RWPE1 (cell line): ENCODE results near the gene CLEC10A.
"Not testable (repeated sequence)": the region's sequence is repeated elsewhere in the genome, so short reads cannot be mapped to it uniquely, and the experiment has no call there.

ENCODE experiments used
- CTCF ChIA-PET: fragments of 350-600 bp; sonication (Branson Sonifier 250); formaldehyde crosslinking; extraction: SDS; loops from one replicate; lab custom pipeline; 2021; lab: Yijun Ruan, JAX
- POLR2A ChIA-PET: fragments of 400-600 bp; formaldehyde crosslinking; extraction: SDS; loops from one replicate; lab custom pipeline; 2020; ENCODE audit warnings: antibody characterized with exemption; ENCODE audit not compliant: low non-redundant PET; lab: Yijun Ruan, JAX
- DNase-seq: peaks from one replicate; pipeline ENCODE4 v3.0.0; 2012; ENCODE audit warnings: low spot score
- H3K27ac ChIP-seq: fragments of 450-650 bp; 2 replicates; pipeline ENCODE4 v1.5.1; 2017
- TF ChIP-seq, protein P1 (sequence below): fragments of 450-650 bp; conservative IDR thresholded peaks from 2 replicates; pipeline ENCODE4 v1.5.1; 2017; ENCODE audit warnings: low read depth, mild to moderate bottlenecking

CLEC10A gene

GRCh38 chr17:7098802-7099459 lies 18.9 kb upstream of the CLEC10A start:
- H3K27ac ChIP-seq, result no peak overlapping the region
- no peak for DNase-seq
- CTCF ChIA-PET, result no interaction called here
- TF ChIP-seq, protein P1, sequence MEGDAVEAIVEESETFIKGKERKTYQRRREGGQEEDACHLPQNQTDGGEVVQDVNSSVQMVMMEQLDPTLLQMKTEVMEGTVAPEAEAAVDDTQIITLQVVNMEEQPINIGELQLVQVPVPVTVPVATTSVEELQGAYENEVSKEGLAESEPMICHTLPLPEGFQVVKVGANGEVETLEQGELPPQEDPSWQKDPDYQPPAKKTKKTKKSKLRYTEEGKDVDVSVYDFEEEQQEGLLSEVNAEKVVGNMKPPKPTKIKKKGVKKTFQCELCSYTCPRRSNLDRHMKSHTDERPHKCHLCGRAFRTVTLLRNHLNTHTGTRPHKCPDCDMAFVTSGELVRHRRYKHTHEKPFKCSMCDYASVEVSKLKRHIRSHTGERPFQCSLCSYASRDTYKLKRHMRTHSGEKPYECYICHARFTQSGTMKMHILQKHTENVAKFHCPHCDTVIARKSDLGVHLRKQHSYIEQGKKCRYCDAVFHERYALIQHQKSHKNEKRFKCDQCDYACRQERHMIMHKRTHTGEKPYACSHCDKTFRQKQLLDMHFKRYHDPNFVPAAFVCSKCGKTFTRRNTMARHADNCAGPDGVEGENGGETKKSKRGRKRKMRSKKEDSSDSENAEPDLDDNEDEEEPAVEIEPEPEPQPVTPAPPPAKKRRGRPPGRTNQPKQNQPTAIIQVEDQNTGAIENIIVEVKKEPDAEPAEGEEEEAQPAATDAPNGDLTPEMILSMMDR, result no peak
- POLR2A ChIA-PET, result no interaction called here

GRCh38 chr17:7097940-7098339 lies 17.9 kb upstream of the CLEC10A start:
- CTCF ChIA-PET, result interaction anchor here (1.2 kb wide), 1 partner anchor 39 kb away, joined by 6 read pairs; no protein-coding TSS in a partner anchor
- POLR2A ChIA-PET, result no interaction called here
- H3K27ac ChIP-seq, result no peak overlapping the region
- DNase-seq, result no peak
- TF ChIP-seq, protein P1, result no peak

GRCh38 chr17:7095625-7096024 lies 15.6 kb upstream of the CLEC10A start:
- TF ChIP-seq, protein P1, result no peak
- DNase-seq, result no peak
- POLR2A ChIA-PET, result no interaction called here
- CTCF ChIA-PET, result interaction anchor here (0.7 kb wide), 1 partner anchor 56 kb away, joined by 3 read pairs; no protein-coding TSS in a partner anchor
- H3K27ac ChIP-seq, result no peak overlapping the region

GRCh38 chr17:7094652-7095019 lies 14.6 kb upstream of the CLEC10A start:
- ChIA-PET POLR2A (no interaction called here), CTCF (no interaction called here)
- H3K27ac ChIP-seq, result no peak overlapping the region
- no peak for DNase-seq
- TF ChIP-seq, protein P1, result no peak

DNA sequence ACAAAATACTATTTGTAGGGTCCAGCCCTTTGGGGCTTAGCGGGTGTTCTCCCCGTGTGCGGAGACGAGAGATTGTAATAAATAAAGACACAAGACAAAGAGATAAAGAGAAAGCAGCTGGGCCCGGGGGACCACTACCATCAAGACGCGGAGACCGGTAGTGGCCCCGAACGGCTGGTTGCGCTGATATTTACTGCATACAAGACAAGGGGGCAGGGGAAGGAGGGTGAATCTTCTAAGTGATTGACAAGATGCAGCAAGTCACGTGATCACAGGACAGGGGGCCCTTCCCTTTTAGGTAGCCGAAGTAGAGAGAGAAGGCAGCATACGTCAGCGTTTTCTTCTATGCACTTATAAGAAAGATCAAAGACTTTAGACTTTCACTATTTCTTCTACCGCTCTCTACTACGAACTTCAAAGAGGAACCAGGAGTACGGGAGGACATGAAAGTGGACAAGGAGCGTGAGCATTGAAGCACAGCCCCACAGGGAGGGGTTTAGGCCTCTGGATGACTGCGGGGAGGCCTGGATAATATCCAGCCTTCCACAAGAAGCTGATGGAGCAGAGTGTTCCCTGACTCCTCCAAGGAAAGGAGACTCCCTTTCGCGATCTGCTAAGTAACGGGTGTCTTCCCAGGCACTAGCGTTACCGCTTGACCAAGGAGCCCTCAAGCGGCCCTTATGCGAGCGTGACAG lies 11.4 kb upstream of the CLEC10A start:
- DNase-seq, CTCF ChIA-PET, POLR2A ChIA-PET, H3K27ac ChIP-seq: not testable (repeated sequence)

GRCh38 chr17:7089570-7089969 lies 9.5 kb upstream of the CLEC10A start:
- POLR2A ChIA-PET, result not testable (repeated sequence)

DNA sequence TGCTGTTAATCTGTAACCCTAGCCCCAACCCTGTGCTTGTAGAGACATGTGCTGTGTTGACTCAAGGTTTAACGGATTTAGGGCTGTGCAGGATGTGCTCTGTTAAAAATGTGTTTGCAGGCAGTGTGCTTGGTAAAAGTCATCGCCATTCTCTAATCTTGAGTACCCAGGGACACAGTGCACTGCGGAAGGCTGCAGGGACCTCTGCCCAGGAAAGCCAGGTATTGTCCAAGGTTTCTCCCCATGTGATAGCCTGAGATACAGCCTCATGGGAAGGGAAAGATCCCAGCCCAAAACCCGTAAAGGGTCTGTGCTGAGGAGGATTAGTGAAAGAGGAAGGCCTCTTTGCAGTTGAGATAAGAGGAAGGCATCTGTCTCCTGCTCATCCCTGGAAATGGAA lies 8.4 kb upstream of the CLEC10A start:
- POLR2A ChIA-PET, DNase-seq: not testable (repeated sequence)
- CTCF ChIA-PET, result interaction anchor here (0.7 kb wide), 1 partner anchor 36 kb away, joined by 3 read pairs; no protein-coding TSS in a partner anchor
- peak overlapping the region; percentile 70 for H3K27ac ChIP-seq

More at GRCh38 chr17:7089570-7089969, 9.5 kb upstream of the CLEC10A start:
- H3K27ac ChIP-seq, result peak overlapping the region; percentile 70; the same call in 1 of the 2 replicates
- CTCF ChIA-PET, DNase-seq: not testable (repeated sequence)

- no peak overlapping the region for H3K27ac ChIP-seq
- CTCF ChIA-PET, result no interaction called here
- DNase-seq, result no peak
- TF ChIP-seq, protein P1, result no peak
- POLR2A ChIA-PET, result no interaction called here
Measured at GRCh38 chr17:7084088-7084487, 4.0 kb upstream of the CLEC10A start.
